Skeletal muscle cell (primary cell): ENCODE results near the gene ZNF77.
"Not testable (repeated sequence)": the region's sequence is repeated elsewhere in the genome, so short reads cannot be mapped to it uniquely, and the experiment has no call there.

ENCODE experiments used
- DNase-seq: peaks from one replicate; pipeline ENCODE4 v3.0.0-alpha.2; 2010; ENCODE audit warnings: low read depth
- H3K4me3 ChIP-seq: 2 replicates; pipeline ENCODE4 v1.5.1; 2011; ENCODE audit warnings: low read depth, mild to moderate bottlenecking, control low read depth, low read length, moderate library complexity

ZNF77 gene

DNA sequence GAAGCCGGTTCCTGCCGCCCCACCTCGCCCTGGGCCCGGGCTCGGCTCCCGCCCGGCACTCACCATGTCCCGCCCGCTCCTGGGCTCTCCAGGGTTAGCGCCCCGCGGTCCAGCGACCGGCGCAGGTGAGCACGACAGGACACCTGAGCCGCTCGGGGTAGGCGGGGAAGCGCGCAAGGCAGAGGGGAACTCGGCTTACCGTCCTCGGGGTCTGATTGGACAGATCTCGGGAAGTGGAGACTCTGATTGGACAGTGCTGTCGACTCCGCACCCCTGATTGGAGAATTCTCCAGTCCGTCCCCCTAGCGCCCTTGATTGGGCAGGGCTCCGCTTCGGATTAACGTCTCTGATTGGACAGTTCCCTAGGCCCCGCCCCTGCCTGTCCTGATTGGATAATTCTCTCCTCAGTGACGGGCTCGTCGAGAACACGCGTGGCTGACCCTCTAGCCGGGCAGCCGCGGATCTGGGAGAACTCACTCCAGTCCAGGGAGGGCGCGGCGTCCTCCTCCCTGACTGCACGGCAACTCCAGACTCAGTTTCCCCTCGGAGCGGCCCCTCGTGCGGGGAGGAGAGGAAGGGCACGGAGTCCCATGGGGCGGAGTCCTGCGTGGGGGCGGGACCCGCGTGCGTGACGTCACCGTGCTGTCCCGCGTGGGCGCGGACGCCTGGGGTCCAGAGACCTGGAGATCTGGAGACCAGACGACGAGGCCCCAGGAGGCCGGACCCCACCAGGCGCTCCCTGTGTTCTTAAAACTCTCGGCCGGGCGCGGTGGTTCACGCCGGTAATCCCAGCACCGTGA, at the start of gene ZNF77:
ZNF77 (minus strand) TSS at position 197 of the 800 bp plus-strand sequence; CDS start at position 66, 131 bp downstream.
- DNase-seq: peak; percentile 97
- H3K4me3 ChIP-seq: peak within 1 kb of the TSS; percentile 94

DNA sequence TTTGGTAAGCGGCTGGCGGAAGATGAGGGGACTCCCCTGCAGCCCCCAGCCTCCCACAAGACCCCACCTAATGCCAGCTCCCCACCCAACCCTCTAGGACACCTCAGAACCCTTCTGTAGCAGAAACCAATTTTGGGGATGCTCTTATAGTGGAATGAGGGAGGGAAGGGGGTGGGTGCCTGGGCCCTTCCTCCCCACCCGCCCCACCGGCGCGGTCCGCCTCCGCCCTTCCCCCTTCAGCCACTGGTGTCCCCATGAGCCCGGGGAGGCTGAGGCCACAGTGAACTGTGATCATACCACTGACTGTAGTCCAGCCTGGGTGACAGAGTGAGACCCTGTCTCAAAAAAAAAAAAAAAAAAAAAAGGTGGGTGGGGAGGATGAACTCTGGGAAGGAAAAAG, 48.8 kb upstream of the ZNF77 start:
- no peak overlapping the region for H3K4me3 ChIP-seq
- DNase-seq: no peak

DNA sequence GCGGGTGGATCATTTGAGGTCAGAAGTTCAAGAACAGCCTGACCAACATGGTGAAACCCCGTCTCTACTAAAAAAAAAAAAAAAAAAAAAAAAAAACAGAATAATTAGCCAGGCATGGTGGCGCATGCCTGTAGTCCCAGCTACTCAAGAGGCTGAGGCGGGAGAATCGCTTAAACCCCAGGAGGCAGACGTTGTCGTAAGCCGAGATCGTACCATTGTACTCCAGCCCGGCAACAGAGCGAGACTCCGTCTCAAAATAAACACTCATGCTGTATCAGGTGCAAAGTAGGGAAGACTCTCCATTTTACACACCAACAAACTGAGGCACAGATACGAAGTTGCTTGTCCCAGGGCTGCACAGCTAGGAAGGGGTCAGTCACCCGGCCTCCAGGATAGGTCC, 48.2 kb upstream of the ZNF77 start:
- no peak overlapping the region for H3K4me3 ChIP-seq
- DNase-seq: no peak

DNA sequence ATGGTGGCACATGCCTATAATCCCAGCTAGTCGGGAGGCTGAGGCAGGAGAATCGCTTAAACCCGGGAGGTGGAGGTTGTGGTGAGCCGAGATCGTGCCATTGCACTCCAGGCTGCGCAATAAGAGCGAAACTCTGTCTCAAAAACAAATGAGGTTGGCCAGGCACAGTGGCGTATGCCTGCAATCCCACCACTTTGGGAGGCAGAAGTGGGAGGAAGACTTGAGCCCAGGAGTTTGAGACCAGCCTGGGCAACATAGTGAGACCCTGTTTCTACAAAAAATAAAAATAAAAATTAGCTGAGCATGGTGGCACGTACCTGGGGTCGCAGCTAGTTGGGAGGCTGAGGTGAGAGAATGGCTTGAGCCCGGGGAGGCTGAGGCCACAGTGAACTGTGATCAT, 47.6 kb upstream of the ZNF77 start:
- not testable (repeated sequence) for DNase-seq

DNA sequence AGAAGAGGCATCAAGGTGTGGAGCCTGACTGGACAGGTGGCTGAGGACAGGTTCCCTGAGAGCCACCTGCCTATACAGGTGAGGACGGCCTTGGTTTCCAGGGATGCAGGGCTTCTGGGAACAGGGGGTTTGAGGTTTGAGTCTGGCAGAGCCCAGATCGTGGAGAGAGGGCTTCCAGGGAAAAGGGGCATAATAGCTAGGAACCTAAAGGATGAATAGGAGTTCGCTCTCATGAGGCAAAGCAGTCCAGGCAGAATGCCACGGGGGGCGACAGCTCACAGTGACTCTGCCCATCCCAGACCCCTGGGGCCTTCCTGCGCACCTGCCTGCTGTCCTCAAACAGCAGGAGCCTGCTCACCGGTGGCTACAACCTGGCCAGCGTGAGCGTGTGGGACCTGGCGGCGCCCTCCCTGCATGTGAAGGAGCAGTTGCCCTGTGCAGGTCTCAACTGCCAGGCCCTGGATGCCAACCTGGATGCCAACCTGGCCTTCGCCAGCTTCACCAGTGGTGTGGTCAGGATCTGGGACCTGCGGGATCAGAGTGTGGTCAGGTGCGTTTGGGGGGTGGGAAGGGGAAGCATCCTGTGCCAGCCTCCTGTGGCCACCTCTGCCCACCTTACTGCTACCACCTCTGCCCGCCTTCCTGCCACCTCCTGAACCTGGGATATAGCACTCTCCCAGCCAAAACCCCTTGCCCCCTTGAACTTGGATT, 44.6 kb upstream of the ZNF77 start:
- no peak for DNase-seq
- no peak overlapping the region for H3K4me3 ChIP-seq

More for the DNA sequence above, 47.6 kb upstream of the ZNF77 start:
- not testable (repeated sequence) for H3K4me3 ChIP-seq

DNA sequence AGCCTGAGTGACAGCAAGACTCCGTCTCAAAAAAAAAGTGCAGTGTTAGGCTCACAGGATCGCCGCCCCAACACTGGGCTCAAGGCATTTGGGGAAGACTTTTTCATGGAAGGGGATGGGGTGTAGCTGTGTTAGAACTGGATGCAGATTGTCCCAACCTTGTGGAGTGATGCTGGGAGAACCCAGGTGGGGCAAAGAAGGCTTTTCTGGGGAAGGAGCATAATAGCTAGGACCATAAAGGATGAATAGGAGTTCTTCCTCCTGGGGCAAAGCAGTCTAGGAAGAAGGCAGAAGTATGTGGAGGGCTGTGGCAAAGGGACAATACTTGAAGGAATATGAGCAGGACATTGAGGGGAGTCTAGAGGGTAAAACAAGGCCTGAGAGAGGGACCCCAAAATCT, 43.8 kb upstream of the ZNF77 start:
- no peak for DNase-seq
- H3K4me3 ChIP-seq: no peak overlapping the region

DNA sequence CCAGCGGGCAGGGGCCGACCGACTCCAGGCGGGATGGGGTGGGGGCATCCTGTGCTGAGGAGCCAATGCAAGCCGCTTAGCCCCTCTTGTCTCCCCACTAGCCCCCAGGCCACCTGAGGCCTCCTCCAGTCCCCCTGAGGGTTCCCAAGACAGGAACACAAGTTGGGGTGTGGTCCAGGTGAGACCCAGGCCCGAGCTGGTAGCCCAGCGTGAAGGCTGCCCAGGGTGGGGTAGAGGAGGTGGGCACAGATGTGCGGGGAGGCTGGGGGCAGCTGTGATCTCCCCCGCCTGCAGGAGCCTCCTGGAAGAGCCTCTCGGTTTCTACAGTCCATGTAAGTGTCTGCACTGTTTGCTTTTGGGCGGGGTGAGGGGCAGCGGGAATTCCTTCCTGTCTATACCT, 43.0 kb upstream of the ZNF77 start:
- no peak for DNase-seq
- no peak overlapping the region for H3K4me3 ChIP-seq

DNA sequence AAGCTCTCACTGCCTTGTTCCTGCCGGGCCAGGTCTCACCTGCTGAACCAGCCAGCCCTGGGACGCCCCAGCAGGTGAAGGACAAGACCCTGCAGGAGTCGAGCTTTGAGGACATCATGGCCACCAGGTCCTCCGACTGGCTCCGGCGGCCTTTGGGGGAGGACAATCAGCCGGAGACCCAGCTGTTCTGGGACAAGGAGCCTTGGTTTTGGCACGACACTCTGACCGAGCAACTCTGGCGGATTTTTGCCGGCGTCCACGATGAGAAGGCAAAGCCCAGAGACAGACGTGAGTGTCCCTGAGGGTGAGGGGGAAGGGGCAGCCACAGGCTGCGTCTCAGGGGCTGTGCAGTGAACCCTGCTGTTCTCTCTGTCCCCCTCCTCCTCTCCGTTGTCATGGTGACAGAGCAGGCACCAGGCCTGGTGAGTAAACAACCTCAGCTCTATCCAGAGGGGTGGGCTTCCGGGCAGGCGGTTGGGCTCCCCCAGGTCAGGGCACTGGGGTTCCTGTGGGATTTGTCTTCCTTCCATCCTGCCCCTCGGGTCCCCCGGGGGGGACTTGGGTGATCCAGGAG, 42.3 kb upstream of the ZNF77 start:
- no peak for DNase-seq
- no peak overlapping the region for H3K4me3 ChIP-seq

DNA sequence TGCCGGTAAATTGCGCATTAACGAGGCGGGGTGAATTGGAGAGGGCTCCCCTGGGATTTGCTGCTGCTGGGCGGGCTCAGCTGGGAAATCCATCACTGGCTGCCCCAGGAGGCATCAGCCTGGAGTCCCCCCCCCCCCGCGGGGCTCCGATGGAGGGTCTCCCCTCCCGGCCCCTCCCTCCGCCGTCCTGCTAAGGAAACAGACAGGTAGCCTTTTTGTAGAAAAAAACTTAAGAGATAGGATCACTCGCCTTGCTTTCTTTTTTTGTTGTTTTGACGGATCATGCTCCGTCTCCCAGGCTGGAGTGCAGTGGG, 39.4 kb upstream of the ZNF77 start:
- DNase-seq: no peak
- peak overlapping the region; percentile 38 for H3K4me3 ChIP-seq

DNA sequence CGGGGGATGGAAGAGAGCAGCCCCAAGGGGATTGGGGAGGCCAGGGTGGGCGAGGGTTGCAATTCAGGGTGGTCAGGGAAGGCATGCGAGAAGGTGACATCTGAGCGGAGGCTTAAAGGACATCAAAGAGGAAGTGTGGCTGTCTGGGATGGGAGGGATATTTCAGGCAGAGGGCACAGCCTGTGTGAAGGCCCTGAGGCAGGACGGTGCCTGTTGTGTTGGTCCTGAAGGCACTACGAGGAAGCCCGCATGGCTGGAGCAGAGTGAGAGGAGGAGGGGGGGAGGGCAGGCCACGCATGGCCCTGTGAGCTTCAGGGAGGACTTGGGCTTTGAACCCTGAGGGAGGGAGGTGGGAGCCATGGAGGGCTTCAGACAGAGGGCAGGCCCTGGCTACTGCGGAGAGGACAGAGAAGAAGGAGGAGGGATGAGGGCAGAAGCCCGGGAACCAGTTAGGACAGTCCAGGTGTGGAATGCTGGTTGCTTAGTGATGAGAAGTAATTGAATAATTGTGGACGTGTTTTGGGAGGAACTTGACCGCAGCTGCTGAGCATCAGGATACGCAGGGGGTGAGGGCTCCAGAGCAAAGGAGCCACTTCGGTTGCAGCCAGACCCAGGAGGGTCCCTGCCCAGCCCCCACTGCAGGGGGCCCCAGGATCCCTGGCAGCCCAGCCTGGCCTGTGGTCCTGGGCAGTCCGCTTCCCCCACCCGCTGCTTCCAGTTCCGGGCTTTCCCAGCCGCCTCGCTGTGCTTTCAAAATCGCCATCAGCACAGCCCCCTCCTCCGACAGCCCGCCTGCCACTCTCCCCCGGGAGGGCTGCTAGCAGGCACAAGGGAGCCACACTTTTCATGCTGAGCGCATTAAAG, 38.8 kb upstream of the ZNF77 start:
- peak overlapping the region; percentile 38 for H3K4me3 ChIP-seq
- peak; percentile 43 for DNase-seq

DNA sequence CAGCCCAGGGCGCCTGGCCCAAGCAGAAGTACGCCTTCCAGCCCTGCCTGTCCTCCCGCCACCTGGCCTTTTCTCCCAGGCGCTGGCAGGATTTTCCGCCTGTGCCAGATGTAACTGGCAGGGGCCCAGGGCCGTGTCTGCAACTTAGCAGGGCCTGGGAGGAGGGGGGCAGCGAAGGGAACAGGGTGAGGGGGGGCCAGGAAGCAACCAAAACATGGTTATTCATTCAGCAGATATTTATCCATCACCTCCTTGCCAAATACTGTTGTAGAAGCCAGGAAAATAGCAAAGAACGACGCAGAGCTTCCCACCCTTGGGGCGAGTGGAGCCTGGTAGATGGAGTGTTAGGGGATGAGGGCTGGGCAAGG, 38.2 kb upstream of the ZNF77 start:
- no peak overlapping the region for H3K4me3 ChIP-seq
- DNase-seq: peak; percentile 82

DNA sequence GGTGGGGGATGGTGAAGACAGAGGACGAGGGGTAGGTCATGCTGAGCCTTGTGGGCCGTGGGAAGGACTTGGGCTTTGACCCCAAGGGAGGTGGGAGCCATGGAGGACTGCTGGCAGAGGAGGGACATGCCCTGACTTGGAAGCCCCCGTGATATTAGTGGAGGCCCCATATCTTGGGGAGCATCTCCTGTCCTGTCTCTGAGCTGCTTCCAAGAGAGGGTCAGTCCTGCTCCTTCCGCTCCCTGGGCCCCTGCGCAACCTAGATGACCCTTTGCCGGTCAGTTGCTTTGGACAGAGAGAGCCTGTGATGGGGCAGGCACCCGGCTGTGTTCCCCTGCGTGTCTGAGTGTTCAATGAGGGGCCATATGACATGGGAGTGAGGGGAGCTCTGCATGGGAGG, 37.8 kb upstream of the ZNF77 start:
- no peak overlapping the region for H3K4me3 ChIP-seq
- no peak for DNase-seq

DNA sequence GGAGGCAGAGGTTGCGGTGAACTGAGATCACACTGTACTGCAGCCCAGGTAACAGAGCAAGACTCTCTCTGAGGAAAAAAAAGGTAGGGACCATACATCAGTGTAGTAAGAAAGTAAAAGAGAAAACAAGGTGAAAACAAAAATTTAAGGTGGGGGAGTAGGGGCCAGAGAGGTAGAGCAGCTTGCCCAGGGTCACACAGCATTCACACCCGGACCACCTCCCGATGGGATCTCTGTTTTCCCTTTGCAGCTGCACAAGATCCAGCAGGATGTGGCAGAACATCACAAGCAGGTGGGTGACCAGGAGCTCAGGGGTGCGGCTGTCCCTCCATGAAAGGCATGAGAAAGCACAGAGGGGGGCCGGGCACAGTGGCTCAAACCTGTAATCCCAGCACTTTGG, 37.1 kb upstream of the ZNF77 start:
- H3K4me3 ChIP-seq: no peak overlapping the region

DNA sequence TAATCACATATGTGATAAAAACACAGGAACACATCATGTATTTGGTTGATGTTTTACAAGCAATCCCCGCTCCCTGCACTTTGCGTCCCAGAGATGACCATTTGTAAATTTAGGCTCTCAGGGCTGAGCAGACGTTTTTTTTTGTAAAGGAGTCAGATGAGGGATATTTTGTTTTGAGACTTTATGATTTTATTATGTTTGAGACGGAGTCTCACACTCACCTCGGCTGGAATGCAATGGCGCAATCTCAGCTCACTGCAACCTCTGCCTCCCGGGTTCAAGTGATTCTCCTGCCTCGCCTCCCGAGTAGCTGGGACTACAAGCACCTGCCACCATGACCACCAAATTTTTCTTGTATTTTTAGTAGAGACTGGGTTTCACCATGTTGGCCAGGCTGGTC, 34.0 kb upstream of the ZNF77 start:
- no peak overlapping the region for H3K4me3 ChIP-seq
- DNase-seq: no peak

More for the DNA sequence above, 37.1 kb upstream of the ZNF77 start:
- DNase-seq: no peak

DNA sequence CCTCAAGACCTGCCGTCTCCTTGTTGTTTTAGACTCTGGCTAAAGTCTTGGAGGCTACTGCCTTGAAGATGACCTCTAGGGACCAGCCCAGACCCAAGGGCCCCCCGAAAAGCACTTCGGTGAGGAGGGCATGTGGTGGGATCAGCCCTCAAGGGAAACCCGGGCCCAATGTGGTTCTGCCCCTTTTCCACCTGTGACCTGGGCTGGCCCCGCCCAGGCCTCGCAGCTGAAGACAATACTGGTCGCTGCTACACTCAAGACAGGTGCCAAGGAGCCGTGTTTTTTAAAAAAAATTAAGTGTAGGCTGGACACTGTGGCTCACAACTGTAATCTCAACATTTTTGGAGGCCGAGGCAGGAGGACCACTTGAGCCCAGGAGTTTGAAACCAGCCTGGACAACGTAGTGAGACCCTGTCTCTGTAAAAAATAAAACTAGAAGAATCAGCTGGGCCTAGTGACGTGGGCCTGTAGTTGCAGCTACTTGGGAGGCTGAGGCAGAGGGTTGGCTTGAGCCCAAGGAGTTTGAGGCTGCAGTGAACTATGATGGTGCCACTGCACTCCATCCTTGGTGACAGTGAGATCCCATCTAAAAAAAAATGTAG, 33.5 kb upstream of the ZNF77 start:
- no peak overlapping the region for H3K4me3 ChIP-seq
- no peak for DNase-seq

DNA sequence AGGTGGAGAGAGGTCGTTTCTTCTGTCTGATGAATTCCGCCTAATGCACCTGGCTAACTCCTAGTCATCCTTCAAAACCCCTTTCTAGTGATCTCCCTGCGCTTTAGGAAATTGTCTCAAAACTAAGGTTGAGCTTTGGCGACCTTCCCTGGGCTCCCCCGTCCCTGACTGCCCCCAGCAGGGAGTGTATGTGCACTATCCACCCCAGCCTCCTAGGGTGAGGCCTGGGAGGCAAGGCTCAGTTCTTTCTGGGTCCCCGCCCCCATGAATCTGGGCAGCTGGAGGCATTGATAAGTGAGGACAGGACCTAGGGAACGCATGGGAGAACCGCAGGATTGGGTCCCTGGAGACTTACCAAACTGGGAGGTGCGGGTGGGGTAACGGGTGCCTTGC, 33.0 kb upstream of the ZNF77 start:
- peak overlapping the region; percentile 17 for H3K4me3 ChIP-seq
- no peak for DNase-seq

DNA sequence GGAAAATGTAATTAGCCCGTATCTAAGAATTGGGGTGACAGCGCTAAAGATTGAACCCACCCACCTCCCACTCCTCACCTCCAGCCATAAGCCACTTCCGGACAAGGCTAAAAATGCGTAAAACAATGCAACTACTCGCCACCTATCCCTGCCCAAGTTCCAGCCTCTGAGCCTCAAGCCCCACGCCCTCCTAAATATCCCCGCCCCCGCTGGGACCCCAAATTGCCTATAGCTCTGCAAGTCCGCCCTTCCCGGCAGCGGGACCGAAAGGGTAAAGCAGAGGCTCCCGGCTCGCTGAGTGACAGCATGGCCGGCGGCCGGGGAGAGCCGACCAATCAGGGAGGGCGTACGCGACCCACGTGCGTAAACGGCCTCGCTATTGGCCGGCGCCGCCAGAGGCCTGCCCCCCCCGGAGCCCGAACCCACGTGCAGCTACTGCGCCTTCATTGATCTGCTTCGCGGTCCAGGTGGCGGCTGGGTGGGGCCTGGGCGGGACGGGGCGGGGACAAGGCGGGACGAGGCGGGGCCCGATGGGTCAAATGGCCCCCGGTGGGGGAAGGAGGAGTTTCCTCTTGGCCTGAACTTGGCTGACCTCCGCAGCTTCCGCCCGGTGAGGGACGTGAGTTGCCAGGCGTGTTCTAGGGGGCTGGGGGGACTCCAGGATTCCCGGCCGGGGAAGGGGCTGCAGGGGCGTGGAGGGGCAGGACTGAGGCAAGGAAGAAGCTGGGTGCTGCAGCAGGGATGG, 32.4 kb upstream of the ZNF77 start, which contains the start of gene TLE6:
TLE6 (plus strand) TSS at position 564 of the 745 bp plus-strand sequence. CDS start 670 bp downstream, outside the sequence.
- DNase-seq: peak; percentile 74
- peak within 1 kb of the TSS; percentile 55 for H3K4me3 ChIP-seq

DNA sequence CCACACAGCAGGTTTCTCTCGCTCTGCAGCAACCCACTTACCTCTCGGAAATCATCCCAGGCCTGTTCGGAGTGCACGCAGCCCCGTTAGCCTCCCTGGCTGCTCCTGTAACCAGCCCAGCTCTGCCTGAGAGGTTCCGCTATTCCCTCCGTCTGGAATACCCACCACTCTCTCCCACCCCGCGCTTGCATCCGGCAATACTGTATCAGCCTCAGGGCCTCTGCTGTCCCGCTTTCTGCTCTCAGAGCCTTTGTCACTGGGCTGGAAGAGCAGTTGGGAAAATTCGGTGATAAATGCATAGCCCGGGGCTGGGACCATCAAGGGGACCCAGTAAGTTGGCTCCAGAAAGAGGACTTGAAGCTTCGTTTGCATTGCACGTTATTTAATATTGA, 31.8 kb upstream of the ZNF77 start:
- peak overlapping the region; percentile 55 for H3K4me3 ChIP-seq
- no peak for DNase-seq
